PC-9 (cell line): Measurements from ENCODE around the gene CDON. TPM values are rescaled to one million over a fixed set of nuclear protein-coding genes. Genes with fewer than 3 reads are reported as not detected.

Source experiments
- BruUV-seq: library from RNA; stranded (reverse); fragments of 400-500 nt; replicated peaks from 2 replicates; lab custom pipeline; 2021; lab: Mats Ljungman, UMichigan
- CTCF ChIA-PET: fragments of 300-600 bp; sonication (Branson Sonifier 250); formaldehyde crosslinking; loops from one replicate; lab custom pipeline; 2022; ENCODE audit warnings: antibody characterized with exemption; lab: Charles Lee
- POLR2A ChIA-PET: fragments of 300-600 bp; sonication (Branson Sonifier 250); formaldehyde crosslinking; loops from one replicate; lab custom pipeline; 2022; ENCODE audit warnings: antibody characterized with exemption; ENCODE audit not compliant: unreplicated experiment; lab: Charles Lee
- DNase-seq, 2 experiments: peaks; one replicate each; pipeline versions ENCODE4 v3.0.0 to v3.0.0-alpha.2; 2015 to 2022; ENCODE audit warnings: mixed read lengths in 1 of 2
- H2AFZ ChIP-seq: fragments of 200-600 bp; sonication (generic); 2 replicates; pipeline ENCODE4 v1.8.1; 2017; ENCODE audit warnings: antibody characterized with exemption
- H3F3A ChIP-seq: fragments of 200-600 bp; sonication (generic); 2 replicates; pipeline ENCODE4 v1.8.1; 2017; ENCODE audit warnings: antibody characterized with exemption, mild to moderate bottlenecking, low read depth; ENCODE audit not compliant: insufficient read depth
- H3K27ac ChIP-seq: fragments of 200-600 bp; sonication (generic); 2 replicates; pipeline ENCODE4 v1.6.1; 2016; ENCODE audit warnings: mixed run types
- H3K27me3 ChIP-seq: fragments of 200-600 bp; sonication (generic); 2 replicates; pipeline ENCODE4 v1.6.1; 2016; ENCODE audit warnings: low read depth, mixed run types; ENCODE audit not compliant: insufficient read depth
- H3K36me3 ChIP-seq: fragments of 200-600 bp; sonication (generic); 2 replicates; pipeline ENCODE4 v1.6.1; 2016; ENCODE audit warnings: low read depth, mixed run types
- H3K4me1 ChIP-seq: fragments of 200-600 bp; sonication (generic); replicated peaks from 2 replicates; pipeline ENCODE4 v1.6.1; 2016; ENCODE audit warnings: mixed run types; ENCODE audit not compliant: insufficient read depth
- H3K4me2 ChIP-seq: fragments of 200-600 bp; sonication (generic); 2 replicates; pipeline ENCODE4 v1.6.1; 2017; ENCODE audit warnings: mixed run types
- H3K4me3 ChIP-seq: fragments of 200-600 bp; sonication (generic); 2 replicates; pipeline ENCODE4 v1.6.1; 2016; ENCODE audit warnings: mixed run types
- H3K79me2 ChIP-seq: fragments of 200-600 bp; sonication (generic); 2 replicates; pipeline ENCODE4 v1.6.1; 2017; ENCODE audit warnings: low read depth, mixed run types
- H3K9me2 ChIP-seq: fragments of 200-600 bp; sonication (generic); 2 replicates; pipeline ENCODE4 v1.8.1; 2017; ENCODE audit warnings: mild to moderate bottlenecking; ENCODE audit not compliant: insufficient read depth
- H3K9me3 ChIP-seq: fragments of 200-600 bp; sonication (generic); 2 replicates; pipeline ENCODE4 v1.8.1; 2016; ENCODE audit warnings: low read depth; ENCODE audit not compliant: insufficient read depth
- H4K20me1 ChIP-seq: fragments of 200-600 bp; sonication (generic); 2 replicates; pipeline ENCODE4 v1.8.1; 2017; ENCODE audit not compliant: insufficient read depth
- EZH2 ChIP-seq: fragments of 200-600 bp; sonication (generic); IDR thresholded peaks from 2 replicates; pipeline ENCODE4 v1.8.0; 2017; ENCODE audit warnings: antibody characterized with exemption, low read depth
- intact Hi-C: fragments of 100-400 bp; cut with micrococcal nuclease; formaldehyde crosslinking; loops from one replicate; pipeline ENCODE4 v1.10.0; 2022; ENCODE audit not compliant: unreplicated experiment
- total RNA-seq: library from RNA; stranded (reverse); gene quantifications from 2 replicates; pipeline ENCODE4 v1.2.3, GENCODE V29; 2021
- TF ChIP-seq, protein P1 (sequence below): fragments of 200-600 bp; sonication (generic); conservative IDR thresholded peaks from 2 replicates; pipeline ENCODE4 v1.6.1; 2017; ENCODE audit warnings: mixed run types, antibody characterized with exemption, mild to moderate bottlenecking, moderate library complexity

CDON gene
- total RNA-seq, 1 experiment from 2014 or later: 10.0 TPM

- no TSS peak for BruUV-seq
- intact Hi-C loops: no loop called here
- DNase-seq: no peak
These were observed 16.0 kb downstream of the CDON start for GRCh38 chr11:126046570-126047195.

DNA sequence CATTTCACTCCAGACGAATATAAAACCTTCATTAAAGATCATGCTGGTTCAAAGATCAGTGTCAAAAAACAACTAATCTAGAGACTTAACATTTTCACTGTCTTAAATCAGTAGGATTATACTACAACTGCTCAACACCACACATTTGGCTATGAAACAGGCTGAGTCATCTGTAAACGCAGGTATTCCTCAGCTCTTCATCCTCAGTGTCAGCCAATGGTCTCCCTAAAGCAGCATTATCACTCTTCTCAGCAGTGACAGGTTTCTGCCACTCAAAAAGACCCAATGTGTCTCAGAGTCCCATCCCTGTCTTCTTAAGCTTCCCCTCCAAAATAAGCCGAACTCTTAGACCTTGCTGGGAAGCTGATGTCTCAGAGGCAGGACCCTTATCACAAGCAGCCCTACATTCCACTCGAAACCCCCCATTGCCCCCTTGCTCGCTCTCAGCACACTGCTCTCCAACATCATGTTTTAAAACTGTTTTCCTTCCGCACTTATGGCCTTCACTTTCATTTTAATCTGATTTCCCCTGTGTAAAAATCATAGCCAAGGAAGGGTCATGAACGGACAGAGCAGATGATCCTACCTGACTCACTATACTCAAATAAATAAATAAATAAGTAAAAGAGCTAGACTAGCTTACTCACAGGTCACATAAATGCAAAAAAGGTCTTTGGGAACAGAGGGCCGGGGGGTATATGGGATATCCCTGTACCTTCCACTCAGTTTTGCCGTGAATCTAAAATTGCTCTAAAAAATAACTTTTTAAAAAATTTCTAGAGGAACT lies 23.0 kb downstream of the CDON start:
- BruUV-seq: no TSS peak
- no peak overlapping the region for H3K27ac ChIP-seq

More at GRCh38 chr11:126046570-126047195, 16.0 kb downstream of the CDON start:
- Histone ChIP-seq H2AFZ (no peak overlapping the region), H3K27me3 (no peaks in the 10 kb centered on the region), H3K4me3 (no peak overlapping the region), H3K27ac (no peak overlapping the region), H3K4me1 (no peaks in the 10 kb centered on the region), H3K79me2 (no peaks in the 10 kb centered on the region), H3F3A (no peaks in the 10 kb centered on the region), H3K4me2 (no peak overlapping the region), H4K20me1 (no peaks in the 10 kb centered on the region), H3K9me2 (no peaks in the 10 kb centered on the region), H3K9me3 (no peaks in the 10 kb centered on the region), H3K36me3 (no peaks in the 10 kb centered on the region)
- TF ChIP-seq EZH2: no peak
- TF ChIP-seq, protein P1, sequence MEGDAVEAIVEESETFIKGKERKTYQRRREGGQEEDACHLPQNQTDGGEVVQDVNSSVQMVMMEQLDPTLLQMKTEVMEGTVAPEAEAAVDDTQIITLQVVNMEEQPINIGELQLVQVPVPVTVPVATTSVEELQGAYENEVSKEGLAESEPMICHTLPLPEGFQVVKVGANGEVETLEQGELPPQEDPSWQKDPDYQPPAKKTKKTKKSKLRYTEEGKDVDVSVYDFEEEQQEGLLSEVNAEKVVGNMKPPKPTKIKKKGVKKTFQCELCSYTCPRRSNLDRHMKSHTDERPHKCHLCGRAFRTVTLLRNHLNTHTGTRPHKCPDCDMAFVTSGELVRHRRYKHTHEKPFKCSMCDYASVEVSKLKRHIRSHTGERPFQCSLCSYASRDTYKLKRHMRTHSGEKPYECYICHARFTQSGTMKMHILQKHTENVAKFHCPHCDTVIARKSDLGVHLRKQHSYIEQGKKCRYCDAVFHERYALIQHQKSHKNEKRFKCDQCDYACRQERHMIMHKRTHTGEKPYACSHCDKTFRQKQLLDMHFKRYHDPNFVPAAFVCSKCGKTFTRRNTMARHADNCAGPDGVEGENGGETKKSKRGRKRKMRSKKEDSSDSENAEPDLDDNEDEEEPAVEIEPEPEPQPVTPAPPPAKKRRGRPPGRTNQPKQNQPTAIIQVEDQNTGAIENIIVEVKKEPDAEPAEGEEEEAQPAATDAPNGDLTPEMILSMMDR: no peak
- ChIA-PET POLR2A (no interaction called here), CTCF (no interaction called here)

GRCh38 chr11:126035718-126036117 lies 26.9 kb downstream of the CDON start:
- no peak overlapping the region for H3K4me3 ChIP-seq
- no peak overlapping the region for H3K27ac ChIP-seq
- TF ChIP-seq, protein P1: no peak
- TF ChIP-seq EZH2: no peak
- H3K27me3 ChIP-seq: no peaks in the 10 kb centered on the region
- no peaks in the 10 kb centered on the region for H3F3A ChIP-seq
- H3K4me1 ChIP-seq: no peaks in the 10 kb centered on the region
- no peak overlapping the region for H3K4me2 ChIP-seq
- no peaks in the 10 kb centered on the region for H3K9me3 ChIP-seq
- ChIA-PET POLR2A (no interaction called here), CTCF (no interaction called here)
- intact Hi-C loops: no loop called here
- H3K79me2 ChIP-seq: no peaks in the 10 kb centered on the region
- no peaks in the 10 kb centered on the region for H3K36me3 ChIP-seq
- H3K9me2 ChIP-seq: no peaks in the 10 kb centered on the region
- DNase-seq: no peak
- BruUV-seq: no TSS peak
- H2AFZ ChIP-seq: no peak overlapping the region
- no peaks in the 10 kb centered on the region for H4K20me1 ChIP-seq

More for the DNA sequence above, 23.0 kb downstream of the CDON start:
- H3K9me3 ChIP-seq: no peaks in the 10 kb centered on the region
- intact Hi-C loops: no loop called here
- no peak for DNase-seq
- no peaks in the 10 kb centered on the region for H3K27me3 ChIP-seq
- ChIA-PET CTCF (no interaction called here), POLR2A (interaction anchor here (0.5 kb wide), 1 partner anchor 374 kb away, joined by 5 read pairs; no protein-coding TSS in a partner anchor)
- no peaks in the 10 kb centered on the region for H3K36me3 ChIP-seq
- no peaks in the 10 kb centered on the region for H3K4me1 ChIP-seq
- no peak overlapping the region for H2AFZ ChIP-seq
- H3K4me3 ChIP-seq: no peak overlapping the region
- no peaks in the 10 kb centered on the region for H4K20me1 ChIP-seq
- H3F3A ChIP-seq: no peaks in the 10 kb centered on the region
- no peak overlapping the region for H3K4me2 ChIP-seq
- no peak for TF ChIP-seq EZH2
- TF ChIP-seq, protein P1: no peak
- no peaks in the 10 kb centered on the region for H3K79me2 ChIP-seq
- H3K9me2 ChIP-seq: no peaks in the 10 kb centered on the region
